HuH-7.5 (cell line): Measurements from ENCODE around the gene ORC1.

Experiments
- DNase-seq: peaks from one replicate; pipeline ENCODE4 v3.0.0; 2011; ENCODE audit warnings: low spot score

Gene ORC1

DNA sequence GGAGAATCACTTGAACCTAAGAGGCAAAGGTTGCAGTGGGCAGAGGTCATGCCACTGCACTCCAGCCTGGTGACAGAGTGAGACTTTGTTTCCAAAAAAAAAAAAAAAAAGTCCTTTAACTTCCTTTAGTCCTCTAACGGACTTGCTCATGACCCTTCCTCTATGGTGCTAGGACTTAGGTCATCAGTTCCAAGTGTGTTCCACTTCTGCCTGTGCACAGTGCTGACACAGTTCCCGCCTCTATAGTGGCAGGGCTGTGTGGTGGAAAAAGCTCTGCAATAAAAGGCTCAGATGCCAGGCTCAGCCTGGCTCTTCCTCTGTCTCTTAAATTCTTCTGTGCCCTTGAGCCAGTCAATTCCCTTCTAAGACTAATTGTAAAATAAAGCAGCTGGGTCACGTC, 60.2 kb downstream of the ORC1 start:
- no peak for DNase-seq

GRCh38 chr1:52341655-52342260, 62.5 kb downstream of the ORC1 start:
- no peak for DNase-seq

- DNase-seq = no peak
Measured at GRCh38 chr1:52337439-52337838, 66.8 kb downstream of the ORC1 start.

DNA sequence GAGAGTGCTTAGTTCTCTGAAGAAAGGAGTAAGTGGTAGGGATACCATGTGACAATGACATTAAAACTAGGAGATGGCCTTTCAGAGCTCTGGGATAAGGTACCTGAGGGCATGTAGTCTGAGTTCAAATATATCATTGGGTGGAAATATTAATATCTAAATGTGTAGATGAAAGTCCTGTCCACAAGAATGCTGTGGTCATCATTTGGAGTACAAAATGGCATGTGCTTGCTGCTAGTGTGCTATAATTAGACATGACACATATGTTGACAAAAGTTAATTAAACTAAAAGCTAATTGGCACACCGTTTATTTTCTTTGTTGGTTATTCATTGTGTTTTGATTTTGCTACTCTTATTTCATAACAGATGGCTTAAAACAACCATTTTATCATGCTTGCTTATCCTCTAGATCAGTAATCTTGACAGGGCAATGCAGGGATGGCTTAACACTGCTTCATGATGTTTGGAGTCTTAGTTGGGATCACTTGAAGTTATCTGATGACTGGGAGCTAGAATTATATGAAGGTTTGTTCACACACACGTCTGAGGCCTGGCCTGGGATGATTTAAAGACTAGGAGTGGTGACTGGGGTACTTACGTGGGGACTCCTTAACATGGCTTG, 69.2 kb downstream of the ORC1 start:
- DNase-seq = no peak

DNA sequence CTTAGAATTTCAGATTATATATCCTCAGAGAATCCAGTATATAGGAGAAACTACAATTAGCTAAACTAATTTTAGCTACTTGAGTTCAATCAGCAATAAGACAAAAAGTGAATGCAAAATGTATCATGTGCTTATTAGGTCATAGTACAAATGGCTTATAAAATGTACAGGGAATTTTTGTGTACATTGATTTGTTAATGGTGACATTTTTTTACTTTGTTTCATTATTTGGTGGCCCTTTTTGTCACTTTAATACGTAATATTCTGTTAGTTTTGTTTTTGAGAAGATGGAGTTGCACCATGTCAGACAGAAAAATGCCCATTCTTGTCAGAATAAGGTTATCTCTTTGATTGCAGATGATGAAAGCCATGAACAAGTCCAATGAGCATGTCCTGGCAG, 71.8 kb downstream of the ORC1 start:
- no peak for DNase-seq

DNA sequence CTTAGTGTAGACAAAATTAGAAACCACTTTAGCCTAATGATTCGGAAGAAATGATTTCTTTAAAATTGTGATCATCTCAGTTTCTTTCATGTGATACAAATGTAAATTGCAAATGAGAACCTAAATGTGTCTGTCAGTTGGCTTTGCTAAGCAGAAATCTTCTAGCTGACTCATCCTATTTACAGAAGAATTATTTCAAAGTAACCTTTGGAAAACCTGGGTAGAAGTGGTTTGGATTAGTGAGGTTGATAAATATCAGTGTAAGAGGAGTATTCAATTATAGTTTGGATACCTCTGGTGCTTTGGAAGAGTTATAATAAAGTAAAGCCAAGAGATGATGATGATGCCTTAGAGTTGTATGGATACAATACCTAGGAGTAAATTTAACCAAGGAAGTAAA, 75.6 kb downstream of the ORC1 start:
- DNase-seq = no peak

DNA sequence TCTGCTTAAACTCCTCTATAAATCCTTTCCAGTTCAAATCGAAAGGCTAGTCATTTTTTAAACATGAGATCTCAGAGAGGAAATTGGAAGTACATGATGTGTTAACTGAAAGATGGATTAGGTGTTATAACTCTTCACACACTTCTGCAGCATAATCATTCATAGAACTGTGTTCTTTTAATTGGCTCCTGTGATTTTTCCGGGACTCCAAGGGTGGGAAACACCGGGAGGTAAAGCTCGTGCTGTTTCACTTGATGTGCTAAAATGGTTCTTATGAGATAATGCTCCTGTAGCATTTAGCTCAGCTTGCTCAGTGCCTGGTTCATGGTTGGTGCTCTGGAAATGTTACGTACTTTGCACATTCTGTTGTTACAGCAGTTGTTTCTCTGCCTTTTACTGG, 78.4 kb downstream of the ORC1 start:
- no peak for DNase-seq

- no peak for DNase-seq
Measured at GRCh38 chr1:52323731-52324130, 80.5 kb downstream of the ORC1 start.
